T-helper 22 cell (primary cell): ENCODE data around the gene NBAS.

ENCODE experiments used
- DNase-seq: peaks from one replicate; pipeline ENCODE4 v3.0.0-alpha.2; 2020; ENCODE audit warnings: low read depth

NBAS gene

DNA sequence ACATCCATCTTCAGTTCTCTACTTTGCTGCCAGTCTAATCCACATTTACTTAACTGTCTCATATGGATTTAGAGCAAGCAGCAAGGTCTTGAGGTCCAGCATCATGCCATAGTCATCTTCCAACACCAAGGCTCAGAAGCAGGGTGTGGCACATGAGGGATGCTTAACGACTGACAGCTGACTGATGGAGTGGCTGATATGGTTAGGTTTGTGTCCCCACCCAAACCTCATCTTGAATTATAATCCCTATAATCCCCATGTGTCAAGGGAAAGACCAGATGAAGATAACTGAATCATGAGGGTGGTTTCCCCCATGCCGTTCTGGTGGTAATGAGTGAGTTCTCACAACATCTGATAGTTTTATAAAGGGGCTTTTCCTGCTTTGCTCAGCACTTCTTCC lies 257.3 kb downstream of the NBAS start:
- DNase-seq, result no peak

DNA sequence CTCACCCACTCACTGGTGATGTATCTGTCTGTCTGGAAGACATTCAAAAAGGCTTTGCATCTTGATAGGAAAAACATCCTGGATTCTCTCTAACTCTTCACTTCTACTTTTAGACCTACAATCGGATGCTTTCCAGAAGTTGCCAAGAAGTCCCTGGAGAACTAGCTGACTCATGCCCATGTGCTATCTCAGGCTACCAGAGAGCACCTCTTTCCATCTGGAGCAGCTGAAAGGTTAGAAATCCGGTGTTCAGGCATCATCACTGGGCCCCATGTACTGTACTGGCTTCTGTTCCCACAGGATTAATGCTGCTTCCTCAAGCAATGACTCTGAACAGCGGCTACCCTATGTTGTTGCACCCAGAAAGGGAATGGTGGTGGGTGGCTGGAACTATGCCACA lies 259.0 kb downstream of the NBAS start:
- DNase-seq, result no peak

DNA sequence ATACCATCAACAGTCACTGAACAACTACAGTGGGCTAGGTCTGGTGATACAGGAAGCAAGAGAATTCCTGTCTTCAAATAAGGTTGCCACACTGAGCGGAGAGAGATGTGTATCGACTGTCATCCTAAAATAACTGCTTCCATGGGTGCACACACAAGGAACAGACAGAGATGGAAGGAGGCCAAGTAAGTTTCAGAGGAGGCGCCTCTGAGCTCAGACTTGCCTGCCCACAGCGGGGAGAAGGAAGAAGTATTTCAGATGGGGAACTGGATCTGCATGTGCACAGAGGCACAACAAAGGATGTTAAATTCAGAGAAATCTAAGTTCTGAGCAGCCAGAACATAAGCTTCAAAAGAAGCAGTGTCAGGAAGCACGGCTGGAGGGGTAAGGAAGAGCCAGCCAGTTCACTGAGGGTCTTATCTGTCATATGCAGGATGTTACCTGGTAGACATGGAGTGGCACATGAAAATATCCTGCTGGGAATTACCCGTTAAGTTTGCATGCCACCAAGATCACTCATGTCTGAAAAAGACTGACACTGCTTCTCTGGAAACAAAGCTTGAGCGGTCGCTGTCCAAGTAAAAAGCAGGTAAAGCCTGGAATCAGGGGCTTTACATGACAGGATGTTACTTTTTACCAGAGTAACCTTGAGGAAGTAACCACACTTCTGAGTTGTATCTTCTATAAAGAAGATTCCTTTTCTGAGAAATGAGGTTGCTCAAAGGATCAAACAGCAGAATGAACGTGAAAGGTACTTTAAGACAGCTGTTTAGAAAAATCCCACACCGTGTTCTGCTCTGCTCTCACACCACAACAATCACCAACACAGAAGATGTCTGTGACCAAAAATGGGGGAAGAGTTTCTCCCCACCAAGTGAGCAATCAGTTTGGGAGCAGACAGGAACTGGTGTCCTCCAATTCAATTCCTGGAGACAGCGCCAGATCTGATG lies 260.2 kb downstream of the NBAS start:
- no peak for DNase-seq

DNA sequence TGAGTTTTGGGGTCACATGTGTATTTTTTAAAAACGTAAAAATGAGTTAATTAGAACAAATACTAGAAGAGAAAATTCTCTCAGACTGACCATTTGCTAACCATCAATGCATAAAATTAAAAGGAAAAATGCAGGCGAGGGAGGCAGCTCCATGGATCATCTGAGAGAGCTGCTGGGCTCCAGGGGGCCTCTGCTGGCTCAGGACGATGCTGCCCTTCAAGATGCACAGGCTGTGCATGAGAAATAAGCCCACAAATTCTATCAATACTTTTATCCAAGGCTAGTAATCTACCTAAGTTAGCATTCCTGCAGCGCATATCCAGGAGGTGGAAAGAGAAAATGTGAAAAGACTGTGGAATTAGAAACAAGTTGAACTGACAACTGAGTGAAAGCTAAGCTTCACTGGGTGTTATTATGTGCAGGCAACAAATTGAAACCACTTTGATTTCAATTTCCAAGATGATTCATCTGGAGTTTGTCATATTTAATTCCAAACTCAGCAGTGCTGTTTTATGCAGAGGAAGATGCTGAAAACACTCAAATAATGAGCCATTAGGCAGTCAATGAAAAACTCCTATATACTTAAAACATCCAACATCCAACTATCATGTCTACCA lies 261.1 kb downstream of the NBAS start:
- DNase-seq, result no peak

DNA sequence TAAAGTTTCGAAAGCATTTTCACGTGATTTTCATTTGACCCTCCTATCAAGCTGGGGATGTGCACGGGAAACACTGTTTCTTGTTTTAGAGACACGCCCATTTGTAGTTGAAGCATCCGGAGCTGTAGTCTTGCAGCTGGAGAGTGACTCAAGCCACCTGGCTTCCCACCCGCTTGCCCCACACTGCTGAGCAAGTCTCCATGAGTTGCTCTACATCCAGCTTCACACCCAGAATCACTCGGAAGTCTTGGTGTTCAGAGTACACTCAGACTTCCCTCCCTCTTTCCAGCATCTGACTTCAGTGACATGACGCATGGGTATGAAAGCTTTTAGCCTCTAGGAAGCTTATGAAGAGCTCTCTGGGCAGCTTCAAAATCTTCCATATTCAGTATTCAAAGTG lies 262.4 kb downstream of the NBAS start:
- no peak for DNase-seq

DNA sequence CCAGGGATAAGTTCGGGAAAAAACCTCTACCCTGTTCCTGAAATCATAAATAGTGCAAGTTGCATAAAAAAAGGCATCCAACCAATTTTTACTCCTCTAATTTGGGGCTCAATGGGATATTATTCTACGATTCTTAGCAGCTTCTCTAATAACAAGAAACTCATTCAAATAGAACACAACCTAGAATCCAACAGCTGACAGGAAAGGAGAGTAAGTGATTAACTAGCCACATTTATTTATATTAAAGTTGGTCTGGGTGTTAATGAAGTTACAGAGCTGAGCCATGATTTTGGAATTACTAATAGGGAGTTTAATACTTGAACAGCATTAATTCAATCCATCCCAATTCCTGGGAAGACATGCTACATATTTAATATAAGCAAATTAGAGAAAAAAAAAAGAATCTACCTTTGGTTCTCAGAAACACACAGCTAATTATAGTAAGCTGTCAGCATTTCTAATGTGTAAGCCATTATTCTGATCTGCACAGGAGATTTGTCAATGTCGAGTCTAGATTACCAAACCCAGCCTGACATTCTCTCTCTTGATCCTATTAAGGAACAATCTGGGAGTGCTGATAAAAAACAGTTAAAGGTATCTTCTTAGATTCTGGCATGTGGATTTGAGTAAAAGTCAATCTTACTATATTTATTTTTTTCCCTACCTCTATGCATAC lies 267.7 kb downstream of the NBAS start:
- no peak for DNase-seq

DNA sequence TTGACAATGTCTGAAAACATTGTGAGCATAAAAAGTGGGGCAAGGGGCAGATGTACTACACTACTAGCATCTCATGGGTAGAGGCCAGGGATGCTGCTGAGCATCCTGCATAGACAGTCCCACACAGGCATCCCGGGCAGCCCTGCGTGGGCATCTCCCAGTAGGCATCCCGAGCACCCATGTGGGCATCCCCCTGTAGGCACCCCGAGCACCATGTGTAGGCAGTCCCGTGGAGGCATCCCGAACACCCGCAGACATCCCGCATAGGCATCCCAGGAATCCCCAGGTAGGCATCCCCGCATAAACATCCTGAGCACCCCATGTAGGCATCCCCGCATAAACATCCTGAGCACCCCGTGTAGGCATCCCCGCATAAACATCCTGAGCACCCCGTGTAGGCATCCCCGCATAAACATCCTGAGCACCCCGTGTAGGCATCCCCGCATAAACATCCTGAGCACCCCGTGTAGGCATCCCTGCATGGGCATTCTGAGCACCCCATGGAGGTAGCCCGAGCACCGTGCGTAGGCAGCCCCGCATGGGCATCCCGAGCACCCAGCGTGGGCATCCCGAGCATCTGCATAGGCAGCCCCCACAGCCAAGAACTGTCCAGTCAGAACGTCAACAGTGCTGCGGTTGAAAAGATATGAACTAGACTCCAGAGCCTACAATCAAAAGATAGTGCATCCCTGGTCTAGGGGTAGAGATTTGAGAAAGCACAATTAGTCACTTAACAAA lies 273.5 kb downstream of the NBAS start:
- DNase-seq, result no peak

DNA sequence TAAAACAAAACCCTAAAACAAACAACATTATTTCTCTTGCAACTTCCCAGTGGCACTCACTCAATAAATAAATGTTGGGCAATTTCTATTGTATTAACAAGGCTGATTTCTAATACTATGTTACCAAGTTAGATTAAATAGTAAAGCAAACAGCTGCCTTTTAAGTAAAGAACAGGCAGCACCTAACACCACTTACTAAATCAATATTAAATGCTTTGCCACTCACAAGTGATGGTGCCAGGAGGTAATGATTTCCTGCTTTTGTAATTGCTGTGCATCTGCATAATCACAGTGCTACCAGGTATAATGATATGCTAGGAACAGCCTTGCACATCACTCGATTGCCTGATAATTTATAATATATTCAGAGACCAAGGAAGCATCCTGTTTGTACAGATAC lies 276.5 kb downstream of the NBAS start:
- DNase-seq, result no peak

DNA sequence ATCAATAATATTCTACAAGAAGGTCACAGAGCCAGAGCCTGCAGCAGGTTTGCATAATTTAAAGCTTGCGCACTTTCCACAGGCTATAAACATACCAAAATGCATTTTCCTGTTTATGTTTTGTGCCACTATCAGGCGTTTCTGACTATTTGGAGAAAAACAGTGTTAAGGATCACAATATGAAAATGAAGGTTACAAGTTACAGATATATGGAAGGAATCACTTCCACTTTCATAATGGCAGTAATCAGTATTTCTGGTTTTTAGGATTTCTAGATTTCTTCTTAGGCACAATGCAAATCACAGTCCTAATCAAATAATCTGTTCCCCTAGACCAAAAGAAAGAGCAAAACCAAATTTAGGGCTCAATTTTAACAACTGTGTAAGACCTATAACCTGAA lies 279.5 kb downstream of the NBAS start:
- DNase-seq, result no peak

DNA sequence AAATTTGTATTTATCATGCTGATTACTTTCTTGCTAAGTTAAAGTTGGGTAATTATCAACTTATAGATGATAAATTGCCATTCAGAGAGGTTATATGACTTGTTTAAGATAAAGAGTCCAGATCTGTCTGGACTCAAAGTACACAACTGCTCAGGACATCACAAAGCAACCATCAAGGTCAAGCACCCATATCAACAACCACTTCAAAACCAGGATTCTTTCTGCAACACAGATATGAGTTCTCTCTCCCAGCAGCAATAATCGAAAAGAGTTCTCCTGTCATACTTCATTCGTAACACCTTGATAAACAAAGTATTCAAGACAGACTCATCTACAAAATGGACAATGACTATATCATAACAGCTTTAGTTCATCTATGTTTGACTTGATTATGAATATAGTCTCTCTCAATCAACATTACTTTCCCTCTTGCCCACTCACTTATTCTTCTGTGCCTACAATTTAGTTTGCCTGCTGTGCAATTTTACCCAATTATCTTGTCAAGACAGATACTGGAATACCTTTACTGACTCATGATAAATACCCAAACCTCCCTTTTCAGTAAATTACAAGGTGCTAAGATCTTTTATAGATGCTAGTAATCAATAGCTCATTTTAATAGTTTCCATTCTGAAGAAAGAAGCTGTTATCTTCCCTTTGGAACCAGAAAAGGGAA lies 281.8 kb downstream of the NBAS start:
- DNase-seq, result no peak

DNA sequence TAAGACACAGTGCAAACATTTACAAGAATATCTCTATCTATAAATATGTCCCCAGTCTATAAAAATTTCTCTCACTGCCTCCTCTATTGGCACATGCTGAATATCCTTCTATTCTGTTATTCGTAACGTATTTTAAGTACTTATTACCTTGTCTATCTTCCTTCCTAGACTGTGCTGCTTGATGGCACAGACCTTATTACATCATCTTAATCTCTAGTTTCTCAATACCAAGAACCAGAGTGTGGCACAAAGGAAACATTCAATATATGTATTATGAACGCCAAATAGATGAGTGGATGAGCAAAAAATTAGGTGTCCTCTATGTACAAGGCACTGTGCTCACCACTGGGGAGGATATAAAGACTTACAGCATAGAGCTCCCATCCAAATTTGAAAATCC lies 282.8 kb downstream of the NBAS start:
- DNase-seq, result no peak

DNA sequence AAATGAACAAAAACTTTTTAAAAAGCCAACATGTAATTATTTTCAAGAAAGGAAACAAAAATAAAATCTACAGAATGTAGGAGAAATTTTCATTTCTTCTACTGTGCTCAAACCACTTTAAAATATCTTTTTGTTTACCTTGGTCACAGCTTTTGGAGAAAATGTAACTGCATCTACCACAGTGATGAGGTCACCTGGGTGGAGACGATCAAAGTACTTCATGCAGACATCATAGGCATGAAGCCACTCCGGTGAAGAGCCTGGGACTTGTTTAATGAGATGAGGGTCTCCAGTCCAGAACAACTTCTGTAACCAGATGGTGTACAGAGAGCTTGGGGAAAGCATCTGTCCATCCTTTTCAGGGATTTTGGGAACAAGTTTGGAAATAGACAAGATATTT lies 285.8 kb downstream of the NBAS start:
- no peak for DNase-seq

DNA sequence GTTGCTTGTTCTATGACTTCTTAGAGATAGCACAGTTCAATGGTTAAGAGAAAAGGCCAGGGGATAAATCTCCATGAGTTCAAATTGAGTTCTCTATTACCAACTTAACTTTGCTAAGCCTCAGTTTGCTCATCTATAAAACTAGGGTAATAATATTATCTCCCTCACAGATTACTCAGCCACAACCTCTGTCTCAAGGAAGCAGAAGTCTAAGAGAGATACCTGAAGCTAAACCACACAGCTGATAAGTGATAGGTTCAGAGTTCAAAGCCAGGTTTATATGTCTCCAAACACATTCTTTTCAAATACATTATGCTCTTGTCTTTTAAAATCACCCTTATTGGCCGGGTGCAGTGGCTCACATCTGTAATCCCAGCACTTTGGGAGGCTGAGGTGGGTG lies 287.7 kb downstream of the NBAS start:
- DNase-seq, result no peak

DNA sequence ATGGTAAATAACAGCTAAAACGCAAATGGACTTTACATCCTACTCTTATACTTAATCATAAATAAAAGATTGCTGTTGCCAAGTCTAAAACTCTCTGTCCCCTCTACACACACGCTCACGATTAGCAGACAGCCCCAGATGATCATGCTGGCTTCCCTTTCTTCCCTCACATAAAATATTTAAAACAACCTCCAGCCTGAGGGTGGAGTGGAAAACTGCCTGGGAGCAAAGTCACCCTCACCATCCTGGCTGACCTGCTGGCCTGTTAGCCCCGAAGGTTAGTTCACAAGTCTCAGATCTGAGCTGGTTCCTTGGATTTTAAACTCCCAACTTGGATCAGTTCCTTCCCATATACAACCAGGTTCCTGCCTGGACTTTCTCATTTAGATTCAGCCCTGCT lies 288.2 kb downstream of the NBAS start:
- DNase-seq, result no peak

DNA sequence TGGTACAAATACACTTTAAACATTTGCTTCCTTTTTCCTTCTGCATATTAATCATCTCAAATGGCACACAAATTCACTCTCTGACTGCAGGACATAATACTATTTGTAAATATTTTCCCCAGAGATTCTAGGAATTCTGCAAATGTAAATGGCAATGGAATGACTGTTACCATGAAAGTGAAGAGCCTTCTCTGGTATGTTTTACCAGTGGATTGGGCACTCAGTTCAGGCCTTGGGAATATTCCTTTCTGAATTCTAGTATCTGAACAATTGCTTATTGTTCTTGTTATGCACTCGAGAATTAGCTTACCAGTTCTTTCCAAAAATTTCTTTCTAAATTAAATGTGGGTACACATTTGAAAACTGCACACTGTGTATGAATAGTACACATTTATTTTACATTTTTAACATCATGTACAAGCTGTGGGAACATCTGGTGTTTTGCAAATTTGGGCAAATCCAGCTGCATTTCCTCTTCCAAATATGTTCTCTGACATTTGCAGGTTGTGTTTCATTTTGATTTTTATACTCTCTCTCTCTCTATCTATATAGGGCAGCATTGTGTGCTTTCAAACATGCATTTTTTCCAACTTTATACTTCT lies 289.1 kb downstream of the NBAS start:
- no peak for DNase-seq

DNA sequence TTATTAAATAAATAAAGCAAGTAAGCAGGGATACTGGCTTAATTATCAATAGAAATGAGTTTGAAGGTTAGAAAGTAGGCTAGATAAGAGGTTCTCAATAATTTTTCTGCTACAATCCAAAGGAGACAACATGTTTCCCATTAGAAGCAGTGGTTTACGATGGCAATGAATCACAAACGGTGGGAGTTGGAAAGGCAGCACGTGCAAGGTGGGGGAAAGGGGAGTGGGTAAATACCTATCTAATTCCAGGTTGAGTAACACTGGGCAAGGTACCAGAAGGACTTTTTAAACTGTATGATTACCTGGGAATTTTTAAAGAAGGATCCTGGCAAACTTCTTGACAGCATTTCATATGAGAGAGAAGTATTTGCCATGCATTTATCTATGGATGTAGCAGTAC lies 289.9 kb downstream of the NBAS start:
- no peak for DNase-seq

DNA sequence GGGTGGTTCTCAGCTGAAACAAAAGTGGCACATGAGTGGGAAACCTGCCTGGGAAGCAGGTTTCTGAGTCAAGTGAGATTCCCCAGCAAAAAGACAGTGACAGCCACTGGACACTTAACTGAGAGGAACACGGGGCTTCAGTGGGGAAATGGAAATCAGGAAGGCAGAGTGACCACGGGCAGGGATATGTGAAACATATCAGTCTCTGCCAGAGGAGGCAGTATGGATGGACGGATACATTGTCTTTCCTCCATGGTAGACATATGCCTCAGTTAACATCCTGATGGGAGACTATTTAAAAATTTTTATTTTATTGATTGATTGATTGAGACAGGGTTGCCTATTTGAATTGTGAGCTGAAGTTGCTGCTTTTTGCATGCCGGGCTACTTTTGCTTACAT lies 292.1 kb downstream of the NBAS start:
- DNase-seq, result no peak

DNA sequence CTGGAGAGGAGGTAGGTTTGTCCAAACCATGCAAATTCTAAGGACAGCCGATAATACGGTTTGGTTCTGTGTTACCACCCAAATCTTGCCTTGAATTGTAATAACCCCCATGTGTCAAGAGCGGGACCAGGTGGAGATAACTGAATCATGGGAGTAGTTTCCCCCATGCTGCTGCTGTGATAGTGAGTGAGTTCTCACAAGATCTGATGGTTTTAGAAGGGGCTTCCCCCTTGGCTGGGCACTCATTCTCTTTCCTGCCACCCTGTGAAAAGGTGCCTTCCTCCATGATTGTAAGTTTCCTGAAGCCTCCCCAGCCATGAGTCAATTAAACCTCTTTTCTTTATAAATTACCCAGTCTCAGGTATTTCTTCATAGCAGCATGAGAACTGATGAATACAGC lies 295.2 kb downstream of the NBAS start:
- no peak for DNase-seq

DNA sequence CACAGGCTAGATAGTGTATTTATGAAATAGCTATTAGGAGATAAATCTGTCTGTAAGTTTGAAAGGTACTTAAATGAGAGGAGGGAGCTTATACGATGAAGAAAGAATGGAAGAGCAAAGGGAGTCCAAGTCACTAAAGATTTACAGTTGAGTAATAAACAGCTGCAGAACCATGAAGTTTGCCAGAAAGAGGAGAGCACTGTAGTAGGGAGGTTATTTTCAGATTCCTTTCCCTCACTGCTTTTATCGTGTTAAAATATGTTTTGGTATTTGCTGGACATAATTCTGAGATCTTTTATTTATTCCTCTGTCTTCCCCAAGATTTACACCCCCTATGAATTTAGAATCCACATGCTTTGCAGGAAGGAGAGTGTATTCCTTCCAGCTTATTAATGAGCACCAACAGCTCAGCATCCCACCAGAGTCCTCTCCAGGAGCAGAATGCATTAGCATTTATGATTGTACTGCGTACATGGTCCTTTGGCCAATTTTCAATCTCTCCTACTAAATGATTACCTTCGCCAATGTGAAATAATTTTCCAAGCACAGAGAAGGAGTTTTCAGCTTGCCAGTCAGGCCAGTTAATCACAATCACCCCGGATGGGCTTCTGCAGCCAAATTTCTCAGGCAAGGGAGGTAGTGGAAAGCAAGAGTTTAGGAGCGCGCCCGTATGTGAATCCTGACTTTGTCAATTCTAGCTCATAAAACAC lies 297.0 kb downstream of the NBAS start:
- DNase-seq, result no peak

DNA sequence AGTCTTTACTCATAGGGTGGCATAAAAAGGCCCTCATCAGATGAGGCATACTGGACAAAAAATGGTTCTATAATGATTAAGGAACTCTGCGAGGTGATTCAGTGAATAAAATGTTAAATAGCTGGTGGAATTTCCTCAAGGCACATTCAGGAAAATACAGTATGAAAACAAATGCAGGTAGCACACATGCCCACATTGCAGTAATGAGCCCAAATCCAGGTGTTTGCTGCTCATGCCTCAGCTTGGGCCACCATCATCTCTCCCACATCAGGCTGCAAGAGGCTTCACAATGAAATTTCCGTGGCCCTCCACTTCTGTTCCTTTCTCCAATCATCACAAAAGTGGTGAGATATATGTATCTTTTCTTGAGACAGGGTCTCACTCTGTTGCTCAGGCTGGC lies 298.3 kb downstream of the NBAS start:
- no peak for DNase-seq

DNA sequence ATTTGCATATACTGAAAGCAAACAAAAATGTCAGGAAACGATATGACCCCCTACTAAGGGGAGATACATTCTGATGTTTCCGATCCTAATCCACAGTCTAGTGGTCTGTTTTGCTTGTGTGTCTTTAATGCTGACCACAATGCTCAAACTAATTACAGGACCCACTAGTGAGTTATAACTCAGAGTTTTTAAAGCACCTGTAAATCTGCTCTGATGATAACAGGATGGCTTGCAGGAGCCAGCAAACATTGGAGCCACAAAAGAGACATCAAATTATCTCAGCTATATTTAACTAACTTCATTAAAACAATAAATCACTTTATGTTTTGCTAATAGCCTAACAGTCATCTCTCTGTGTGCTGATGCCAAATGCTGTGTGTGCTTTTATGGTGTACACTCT lies 300.3 kb downstream of the NBAS start:
- no peak for DNase-seq
